Hematopoietic multipotent progenitor cell treated with erythropoietin and hydrocortisone succinate and interleukin-3 and kit ligand, for 15 days (in vitro differentiated cells): Measurements from ENCODE around the gene DGCR6.
"Not testable (repeated sequence)": the region's sequence is repeated elsewhere in the genome, so short reads cannot be mapped to it uniquely, and the experiment has no call there.

Experiments
- DNase-seq: peaks from one replicate; pipeline ENCODE4 v3.0.0-alpha.2; 2015; ENCODE audit warnings: low spot score

The DGCR6 gene

DNA sequence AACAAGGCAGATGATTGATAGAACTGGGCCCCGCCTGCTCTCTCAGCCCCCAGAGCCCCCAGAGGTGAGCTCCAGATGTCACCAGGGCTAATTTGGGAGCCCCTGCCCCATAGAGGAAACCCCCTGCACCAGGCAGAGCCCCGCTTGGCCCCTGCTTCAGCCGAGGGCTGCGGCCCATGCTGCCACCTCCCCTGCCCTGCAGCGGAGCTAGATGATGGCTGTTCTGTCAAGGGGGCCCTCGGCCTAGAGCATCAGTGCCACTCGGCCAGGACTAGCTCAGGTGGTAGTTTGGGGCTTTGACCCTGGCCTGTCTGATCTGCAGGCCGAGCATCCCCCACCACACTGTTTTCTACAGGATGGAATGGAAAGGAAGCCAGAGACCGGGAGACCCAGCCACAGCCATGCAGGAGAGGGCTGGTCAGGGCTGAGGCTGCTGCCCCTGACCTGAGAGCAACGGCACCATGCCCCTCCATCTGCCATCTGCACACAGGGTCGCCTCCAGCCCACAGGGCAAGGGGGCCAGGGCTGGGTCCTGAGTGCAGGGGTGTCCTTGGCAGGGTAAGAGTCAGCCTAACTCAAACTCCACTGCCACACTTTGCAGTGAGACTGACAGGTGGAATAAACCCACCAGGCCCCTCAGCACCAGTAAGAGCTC lies 54.2 kb downstream of the DGCR6 start:
- DNase-seq, result not testable (repeated sequence)

DNA sequence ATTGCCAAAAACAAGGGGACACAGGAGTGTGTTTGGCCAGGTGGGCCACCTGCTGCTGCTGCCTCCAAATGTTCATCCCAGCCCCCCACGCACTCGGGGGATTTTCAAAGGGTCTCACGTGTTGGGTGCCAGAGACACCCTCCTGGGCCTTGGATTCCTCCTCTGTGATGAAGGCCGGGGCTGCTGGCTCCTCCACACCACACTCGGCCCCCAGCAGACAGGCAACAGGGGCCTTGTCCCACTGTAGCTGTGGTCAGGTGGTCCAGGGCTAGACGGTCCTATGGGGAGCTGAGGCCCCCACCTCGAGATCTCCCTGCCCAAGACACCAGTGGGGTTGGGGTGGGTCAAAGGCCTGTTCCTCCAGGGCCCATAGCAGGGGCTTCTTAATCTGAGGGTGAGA lies 55.1 kb downstream of the DGCR6 start:
- not testable (repeated sequence) for DNase-seq
